ENCODE results near the gene BAIAP3. TPM values are rescaled to one million over a fixed set of nuclear protein-coding genes. Genes with fewer than 3 reads are reported as not detected.

The BAIAP3 gene
- total and polyA plus RNA-seq, 2 of the 4 experiments (the other 2 are of a cell fraction), result 0.36 to 0.65 TPM

GRCh38 chr16:1367486-1368174, 34.2 kb downstream of the BAIAP3 start:
- intact Hi-C loops (cut with micrococcal nuclease), result no loop called here

More at GRCh38 chr16:1367486-1368174, 34.2 kb downstream of the BAIAP3 start:
- ATAC-seq (ENCODE audit: low read depth), result no peak
- H3K14ac ChIP-seq (replicated peaks; ENCODE audit: low read depth, low read length), result no peak overlapping the region
- dilution Hi-C loops (cut with HindIII; ENCODE audit: low sequenced_read_pairs, unreplicated experiment) (no loop called here), in situ Hi-C loops (cut with MboI; ENCODE audit: low sequenced_read_pairs) (no loop called here)
- H3K79me1 ChIP-seq (ENCODE audit: low read depth in 1 of 2, low read length in 2 of 2), result peaks cover 2 to 20% of the 10 kb centered on the region in 2 experiments; a peak in 3 of 4 replicates
- H3K18ac ChIP-seq (ENCODE audit: low read depth, low read length), result no peak overlapping the region
- no peak overlapping the region for H3K23ac ChIP-seq (ENCODE audit: low read depth, low read length)
- no peaks in the 10 kb centered on the region for H3K27me3 ChIP-seq (ENCODE audit: control insufficient read depth, insufficient read depth, low read length)
- H4K8ac ChIP-seq (ENCODE audit: low read depth in 2 of 2, low read length in 2 of 2), result no peak overlapping the region
- H3K36me3 ChIP-seq (ENCODE audit: control insufficient read depth, insufficient read depth, low read length), result peaks cover 50% of the 10 kb centered on the region
- H2AK9ac ChIP-seq (replicated peaks; ENCODE audit: low read depth, low read length, poor library complexity), result no peak overlapping the region
- TF ChIP-seq MAZ (IDR thresholded peaks at IDR 0.05; ENCODE audit: borderline replicate concordance, low read depth, low read length), result no peak
- TF ChIP-seq CEBPB (IDR thresholded peaks at IDR 0.05; ENCODE audit: low read depth, low read length), result no peak
- no peak for TF ChIP-seq ELK1 (IDR thresholded peaks at IDR 0.05; ENCODE audit: borderline replicate concordance, low read depth, low read length)
- TF ChIP-seq FOS (IDR thresholded peaks at IDR 0.05; ENCODE audit: low read depth, low read length), result no peak
- TF ChIP-seq MXI1 (IDR thresholded peaks at IDR 0.05; ENCODE audit: borderline replicate concordance, low read depth, low read length), result no peak
- TF ChIP-seq MAFK (IDR thresholded peaks at IDR 0.05; ENCODE audit: low read depth, low read length), result no peak
- no peak for TF ChIP-seq CHD1 (IDR thresholded peaks at IDR 0.05; ENCODE audit: low read depth, low read length)
- no peak for TF ChIP-seq SMC3 (IDR thresholded peaks at IDR 0.05; ENCODE audit: low read depth, low read length)
- TF ChIP-seq RFX5 (IDR thresholded peaks at IDR 0.05; ENCODE audit: low read depth, low read length), result no peak
- no peak for TF ChIP-seq BHLHE40 (IDR thresholded peaks at IDR 0.05; ENCODE audit: low read depth, low read length)
- TF ChIP-seq POLR2A (IDR thresholded peaks at IDR 0.05; ENCODE audit: low read depth, low read length), result no peak
- no peak for TF ChIP-seq USF2 (IDR thresholded peaks at IDR 0.05; ENCODE audit: low read depth, low read length)
- no peak for TF ChIP-seq RAD21 (IDR thresholded peaks at IDR 0.05; ENCODE audit: low read length)
- no peak overlapping the region for H3K4me2 ChIP-seq (ENCODE audit: low read depth, low read length)
- H3K4me1 ChIP-seq (ENCODE audit: control insufficient read depth, insufficient read depth, low read length), result no peaks in the 10 kb centered on the region
- no peaks in the 10 kb centered on the region for H3K9me1 ChIP-seq (ENCODE audit: insufficient read depth, low read length)
- CTCF ChIA-PET, result no interaction called here
- no peak overlapping the region for H2BK5ac ChIP-seq (ENCODE audit: low read depth, low read length, poor library complexity, severe bottlenecking)
- DNase-seq, result no peak
- POLR2A ChIA-PET (ENCODE audit: unreplicated experiment), result no interaction called here
- H2BK15ac ChIP-seq (ENCODE audit: low read depth, low read length), result no peak overlapping the region
- no peak overlapping the region for H2AFZ ChIP-seq (replicated peaks; ENCODE audit: low read length, poor library complexity)
- H3K27ac ChIP-seq (ENCODE audit: insufficient read depth, low read length), result no peak overlapping the region
- no peak overlapping the region for H3K4me3 ChIP-seq (ENCODE audit: insufficient read depth, low read depth, low read length)
- 100% methylated on average over 1 of the region's 27 CpGs; no CpG with 5 or more reads in 1 of the 2 experiments for WGBS, 2 experiments (ENCODE audit: extremely low coverage in 2 of 2, insufficient read length in 1 of 2)
- H3K56ac ChIP-seq (ENCODE audit: extremely low read depth, insufficient read depth, low read length), result no peak overlapping the region
- H3K9me3 ChIP-seq (ENCODE audit: control insufficient read depth, insufficient read depth, low read length), result no peaks in the 10 kb centered on the region
- no peak overlapping the region for H4K91ac ChIP-seq (ENCODE audit: insufficient read depth, low read depth, low read length)
- BruUV-seq (replicated peaks), result no TSS peak
- no peak overlapping the region for H2BK120ac ChIP-seq (ENCODE audit: low read depth, low read length)
- no peak overlapping the region for H3K9ac ChIP-seq (ENCODE audit: low read depth, low read length)
- no peak overlapping the region for H2AK5ac ChIP-seq (ENCODE audit: low read depth, low read length)
- peaks cover 4% of the 10 kb centered on the region; the same call in 1 of the 2 replicates for H4K20me1 ChIP-seq (ENCODE audit: insufficient read depth, low read length)
- no peak overlapping the region for H4K5ac ChIP-seq (ENCODE audit: low read depth, low read length)
- H3K4ac ChIP-seq (ENCODE audit: low read depth, low read length), result no peak overlapping the region
- no peak overlapping the region for H2BK20ac ChIP-seq (ENCODE audit: low read depth, low read length)

Data from IMR-90 (cell line).